GM18526 (cell line): Measurements from ENCODE around the gene SON.

ENCODE experiments used
- POLR2A ChIP-seq: IDR thresholded peaks from 3 replicates; pipeline ENCODE4 v1.6.1; 2011; ENCODE audit not compliant: insufficient read length; ENCODE audit errors: extremely low read depth

The SON gene

GRCh38 chr21:33554982-33555344 is 12.1 kb downstream of the SON start:
- no peak for TF ChIP-seq POLR2A

GRCh38 chr21:33557447-33557846 is 14.6 kb downstream of the SON start:
- no peak for TF ChIP-seq POLR2A

GRCh38 chr21:33558777-33559421 is 16.1 kb downstream of the SON start:
- TF ChIP-seq POLR2A, result no peak

- no peak for TF ChIP-seq POLR2A
Measured at GRCh38 chr21:33559813-33560212, 17.0 kb downstream of the SON start.

GRCh38 chr21:33560965-33561364 is 18.1 kb downstream of the SON start:
- no peak for TF ChIP-seq POLR2A

- no peak for TF ChIP-seq POLR2A
Measured at GRCh38 chr21:33561373-33561772, 18.5 kb downstream of the SON start.

GRCh38 chr21:33562389-33562788 is 19.6 kb downstream of the SON start:
- TF ChIP-seq POLR2A, result no peak

- no peak for TF ChIP-seq POLR2A
Measured at GRCh38 chr21:33566514-33566913, 23.7 kb downstream of the SON start.

- TF ChIP-seq POLR2A, result no peak
Measured at GRCh38 chr21:33567914-33568313, 25.1 kb downstream of the SON start.

- TF ChIP-seq POLR2A, result no peak
Measured at GRCh38 chr21:33568448-33568847, 25.6 kb downstream of the SON start.

GRCh38 chr21:33569991-33570390 is 27.2 kb downstream of the SON start:
- no peak for TF ChIP-seq POLR2A

GRCh38 chr21:33572350-33572749 is 29.5 kb downstream of the SON start:
- TF ChIP-seq POLR2A, result no peak

- no peak for TF ChIP-seq POLR2A
Measured at GRCh38 chr21:33578214-33578613, 35.4 kb downstream of the SON start.

- TF ChIP-seq POLR2A, result no peak
Measured at GRCh38 chr21:33578959-33579542, 36.2 kb downstream of the SON start.

- no peak for TF ChIP-seq POLR2A
Measured at GRCh38 chr21:33584455-33584854, 41.6 kb downstream of the SON start.

- TF ChIP-seq POLR2A, result no peak
Measured at GRCh38 chr21:33586927-33587326, 44.1 kb downstream of the SON start.
